Activated CD8-positive, alpha-beta T cell treated with anti-CD3 and anti-CD28 coated beads for 36 hours (primary cell): ENCODE data around the gene NGRN. TPM values are rescaled to one million over a fixed set of nuclear protein-coding genes. Genes with fewer than 3 reads are reported as not detected.

ENCODE experiments used
- ATAC-seq: fragments of 200-7000 bp; cut with Tn5 transposase; one replicate; pipeline ENCODE4 v1.10.0; 2021; ENCODE audit warnings: mild to moderate bottlenecking, moderate library complexity
- CTCF ChIA-PET: fragments of 350-600 bp; sonication (Branson Sonifier 250); formaldehyde crosslinking; loops from one replicate; lab custom pipeline; 2021; ENCODE audit warnings: antibody characterized with exemption; lab: Charles Lee
- POLR2A ChIA-PET: fragments of 350-600 bp; sonication (Branson Sonifier 250); formaldehyde crosslinking; loops from one replicate; lab custom pipeline; 2021; ENCODE audit warnings: antibody characterized with exemption; lab: Charles Lee
- DNase-seq: peaks from one replicate; pipeline ENCODE4 v3.0.0-alpha.2; 2020
- H3K27ac Mint-ChIP-seq: one replicate; pipeline ENCODE4 v1.8.0; 2021; ENCODE audit warnings: mild to moderate bottlenecking, mixed read lengths
- H3K27me3 Mint-ChIP-seq: one replicate; pipeline ENCODE4 v1.8.0; 2021; ENCODE audit warnings: mixed read lengths
- H3K36me3 Mint-ChIP-seq: one replicate; pipeline ENCODE4 v1.8.0; 2021; ENCODE audit warnings: low read depth, mixed read lengths
- H3K4me1 Mint-ChIP-seq: one replicate; pipeline ENCODE4 v1.8.0; 2021; ENCODE audit warnings: low read depth, mixed read lengths
- H3K4me3 Mint-ChIP-seq: one replicate; pipeline ENCODE4 v1.8.0; 2021; ENCODE audit warnings: mild to moderate bottlenecking, moderate library complexity, mixed read lengths
- H3K9me3 Mint-ChIP-seq: one replicate; pipeline ENCODE4 v1.8.0; 2021; ENCODE audit warnings: mixed read lengths
- intact Hi-C: fragments of 100-400 bp; cut with micrococcal nuclease; formaldehyde crosslinking; loops from one replicate; pipeline ENCODE4 v1.10.0; 2022
- total RNA-seq, 2 experiments: library from RNA; stranded (reverse); gene quantifications; one replicate each; pipeline ENCODE4 v1.2.3, GENCODE V29; 2021
- TF ChIP-seq, protein P1 (sequence below): fragments of 200-600 bp; IDR thresholded peaks from one replicate; pipeline ENCODE4 v1.8.0; 2022; ENCODE audit warnings: antibody characterized with exemption, mild to moderate bottlenecking

The NGRN gene
- total RNA-seq, 2 experiments from 2014 or later = 22.2 to 23.1 TPM

DNA sequence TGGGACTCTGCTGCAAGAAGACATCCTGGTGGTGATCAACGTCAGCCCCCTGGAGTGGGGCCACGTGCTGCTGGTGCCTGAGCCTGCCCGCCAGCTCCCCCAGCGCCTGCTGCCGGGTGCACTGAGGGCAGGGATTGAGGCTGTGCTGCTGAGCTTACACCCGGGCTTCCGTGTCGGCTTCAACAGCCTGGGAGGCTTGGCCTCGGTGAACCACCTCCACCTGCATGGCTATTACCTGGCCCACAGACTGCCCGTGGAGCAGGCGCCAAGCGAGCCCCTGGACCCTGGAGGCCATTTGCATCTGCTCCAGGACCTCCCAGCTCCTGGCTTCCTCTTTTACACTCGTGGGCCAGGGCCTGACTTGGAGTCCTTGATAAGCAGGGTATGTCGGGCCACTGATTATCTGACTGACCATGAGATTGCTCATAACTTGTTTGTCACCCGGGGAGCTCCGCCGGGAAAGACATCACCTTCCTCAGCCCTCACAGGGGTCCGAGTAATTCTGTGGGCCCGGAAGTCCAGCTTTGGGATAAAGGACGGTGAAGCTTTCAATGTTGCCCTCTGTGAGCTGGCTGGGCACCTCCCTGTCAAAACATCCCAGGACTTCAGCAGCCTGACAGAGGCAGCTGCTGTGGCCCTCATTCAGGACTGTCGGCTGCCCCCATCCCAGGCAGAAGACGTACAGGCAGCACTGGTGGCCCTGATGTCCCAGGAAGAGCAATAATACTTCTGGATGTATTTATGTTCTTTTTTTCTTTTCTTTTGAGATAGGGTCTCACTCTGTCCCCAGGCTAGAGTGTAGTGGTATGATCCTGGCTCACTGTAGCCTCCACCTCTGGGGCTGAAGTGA, 23.9 kb upstream of the NGRN start:
- intact Hi-C loops = no loop called here
- TF ChIP-seq, protein P1, sequence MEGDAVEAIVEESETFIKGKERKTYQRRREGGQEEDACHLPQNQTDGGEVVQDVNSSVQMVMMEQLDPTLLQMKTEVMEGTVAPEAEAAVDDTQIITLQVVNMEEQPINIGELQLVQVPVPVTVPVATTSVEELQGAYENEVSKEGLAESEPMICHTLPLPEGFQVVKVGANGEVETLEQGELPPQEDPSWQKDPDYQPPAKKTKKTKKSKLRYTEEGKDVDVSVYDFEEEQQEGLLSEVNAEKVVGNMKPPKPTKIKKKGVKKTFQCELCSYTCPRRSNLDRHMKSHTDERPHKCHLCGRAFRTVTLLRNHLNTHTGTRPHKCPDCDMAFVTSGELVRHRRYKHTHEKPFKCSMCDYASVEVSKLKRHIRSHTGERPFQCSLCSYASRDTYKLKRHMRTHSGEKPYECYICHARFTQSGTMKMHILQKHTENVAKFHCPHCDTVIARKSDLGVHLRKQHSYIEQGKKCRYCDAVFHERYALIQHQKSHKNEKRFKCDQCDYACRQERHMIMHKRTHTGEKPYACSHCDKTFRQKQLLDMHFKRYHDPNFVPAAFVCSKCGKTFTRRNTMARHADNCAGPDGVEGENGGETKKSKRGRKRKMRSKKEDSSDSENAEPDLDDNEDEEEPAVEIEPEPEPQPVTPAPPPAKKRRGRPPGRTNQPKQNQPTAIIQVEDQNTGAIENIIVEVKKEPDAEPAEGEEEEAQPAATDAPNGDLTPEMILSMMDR = no peak
- no peak overlapping the region for H3K4me3 Mint-ChIP-seq
- H3K27me3 Mint-ChIP-seq = no peaks in the 10 kb centered on the region
- H3K36me3 Mint-ChIP-seq = peaks cover 7% of the 10 kb centered on the region
- CTCF ChIA-PET = interaction anchor here (1.4 to 1.8 kb wide), 2 partner anchors 16 to 59 kb away, joined by 3 to 4 read pairs; no protein-coding TSS in a partner anchor
- H3K9me3 Mint-ChIP-seq = no peaks in the 10 kb centered on the region
- POLR2A ChIA-PET = interaction anchor here (1.3 to 1.7 kb wide), 2 partner anchors 21 to 24 kb away, joined by 3 to 4 read pairs; partner anchors contain the start of gene NGRN
- H3K4me1 Mint-ChIP-seq = peaks cover 4% of the 10 kb centered on the region
- H3K27ac Mint-ChIP-seq = no peak overlapping the region
- DNase-seq (no peak), ATAC-seq (no peak)

GRCh38 chr15:90243943-90244639, 21.4 kb upstream of the NGRN start:
- H3K9me3 Mint-ChIP-seq = no peaks in the 10 kb centered on the region
- no peaks in the 10 kb centered on the region for H3K27me3 Mint-ChIP-seq
- DNase-seq (no peak), ATAC-seq (no peak)
- POLR2A ChIA-PET = interaction anchor here (1.2 kb wide), 1 partner anchor 8 kb away, joined by 4 read pairs; no protein-coding TSS in a partner anchor
- H3K4me1 Mint-ChIP-seq = peaks cover 9% of the 10 kb centered on the region
- no peak overlapping the region for H3K4me3 Mint-ChIP-seq
- intact Hi-C loops = no loop called here
- CTCF ChIA-PET = interaction anchor here (1.5 kb wide), 1 partner anchor 76 kb away, joined by 4 read pairs; no protein-coding TSS in a partner anchor
- TF ChIP-seq, protein P1 = no peak
- H3K36me3 Mint-ChIP-seq = peaks cover 2% of the 10 kb centered on the region
- no peak overlapping the region for H3K27ac Mint-ChIP-seq

DNA sequence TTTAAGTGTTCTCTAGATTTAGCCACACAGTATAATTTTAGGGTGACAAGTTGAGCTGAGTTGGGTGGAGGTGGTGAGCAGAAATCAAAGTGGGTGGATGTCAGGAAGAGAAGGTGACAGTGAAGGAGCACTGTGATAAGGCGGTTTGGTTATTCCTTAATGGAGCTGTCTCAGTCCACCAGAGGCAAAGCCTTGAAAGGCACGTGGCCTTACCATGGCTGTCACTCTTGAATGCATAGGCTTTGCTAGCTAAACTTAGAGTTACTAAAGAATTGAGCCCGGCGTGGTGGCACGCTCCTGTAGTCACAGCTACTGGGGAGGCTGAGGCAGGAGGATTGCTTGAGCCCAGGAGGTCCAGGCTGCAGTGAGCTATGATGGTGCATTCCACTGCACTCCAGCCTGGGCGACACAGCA, 16.7 kb upstream of the NGRN start:
- ChIA-PET POLR2A (interaction anchor here (0.9 to 2.8 kb wide), 4 partner anchors 13 to 24 kb away, joined by 3 to 13 read pairs (median 6); partner anchors contain the start of genes CIB1, GDPGP1 and NGRN), CTCF (interaction anchor here (0.6 to 2.3 kb wide), 8 partner anchors 10 to 105 kb away, joined by 3 to 8 read pairs (median 3); no protein-coding TSS in a partner anchor)
- TF ChIP-seq, protein P1 = no peak
- DNase-seq (no peak), ATAC-seq (peak; percentile 35)
- Mint-ChIP-seq H3K27ac (no peak overlapping the region), H3K4me3 (peak overlapping the region; percentile 54), H3K4me1 (peaks cover 16% of the 10 kb centered on the region), H3K36me3 (no peaks in the 10 kb centered on the region), H3K27me3 (peaks cover 2% of the 10 kb centered on the region), H3K9me3 (no peaks in the 10 kb centered on the region)
- intact Hi-C loops = no loop called here

- TF ChIP-seq, protein P1 = no peak
- Mint-ChIP-seq H3K27me3 (peaks cover 2% of the 10 kb centered on the region), H3K4me3 (peak within 1 kb of the TSS; percentile 54), H3K4me1 (peaks cover 16% of the 10 kb centered on the region), H3K27ac (no peak within 1 kb of the TSS), H3K9me3 (no peaks in the 10 kb centered on the region), H3K36me3 (no peaks in the 10 kb centered on the region)
- ChIA-PET CTCF (interaction anchor here (0.6 to 2.3 kb wide), 10 partner anchors 13 to 106 kb away, joined by 3 to 8 read pairs (median 3); no protein-coding TSS in a partner anchor), POLR2A (interaction anchor here (1.8 to 2.8 kb wide), 3 partner anchors 16 to 23 kb away, joined by 4 to 13 read pairs (median 7); partner anchors contain the start of genes CIB1, GDPGP1 and NGRN)
- intact Hi-C loops = no loop called here
- DNase-seq = peak; percentile 79
- ATAC-seq = peak; percentile 71
These were observed 16.1 kb upstream of the NGRN start, which contains the start of gene TTLL13 for GRCh38 chr15:90249203-90249863. TSS of gene TTLL13 (plus strand) at chr15:90249556. CDS start at chr15:90250631, 1,075 bp downstream.
